GM12891 (cell line): ENCODE data around the gene TCAIM.

Source experiments
- PAX5 ChIP-seq: IDR thresholded peaks from 2 replicates; pipeline ENCODE4 v1.6.1; 2011; ENCODE audit warnings: low read length, moderate library complexity, mild to moderate bottlenecking; ENCODE audit not compliant: insufficient read depth, severe bottlenecking
- POLR2A ChIP-seq: IDR thresholded peaks from 2 replicates; pipeline ENCODE4 v1.6.1; 2011; ENCODE audit warnings: low read depth, low read length, control low read depth
- POLR2AphosphoS5 ChIP-seq: IDR thresholded peaks from 2 replicates; pipeline ENCODE4 v1.6.1; 2011; ENCODE audit warnings: low read depth, low read length, control low read depth
- POU2F2 ChIP-seq: IDR thresholded peaks from 2 replicates; pipeline ENCODE4 v1.6.1; 2011; ENCODE audit warnings: low read depth, mild to moderate bottlenecking, control low read depth, low read length, moderate library complexity
- SPI1 ChIP-seq: IDR thresholded peaks from 2 replicates; pipeline ENCODE4 v1.6.1; 2011; ENCODE audit warnings: low read depth, low read length, control low read depth
- TAF1 ChIP-seq: IDR thresholded peaks from 2 replicates; pipeline ENCODE4 v1.6.1; 2011; ENCODE audit warnings: low read depth, low read length, control low read depth

- TF ChIP-seq POLR2A (no peak), POLR2AphosphoS5 (no peak), TAF1 (no peak), POU2F2 (no peak), SPI1 (no peak), PAX5 (no peak)
Observed at GRCh38 chr3:44416031-44417030, 77.8 kb downstream of the TCAIM start.
